ENCODE results near the gene PNMT.
"Not testable (repeated sequence)": the region's sequence is repeated elsewhere in the genome, so short reads cannot be mapped to it uniquely, and the experiment has no call there.

PNMT gene

GRCh38 chr17:39687101-39687545, 18.9 kb downstream of the PNMT start:
- in situ Hi-C loops (cut with MboI; ENCODE audit: low sequenced_read_pairs), result no loop called here

GRCh38 chr17:39687546-39688474, 19.6 kb downstream of the PNMT start, which contains the start of gene PGAP3:
PGAP3 (minus strand) TSS chr17:39688057; CDS start chr17:39688014, 43 bp downstream.
- in situ Hi-C loops (cut with MboI; ENCODE audit: low sequenced_read_pairs), result no loop called here

- in situ Hi-C loops (cut with MboI; ENCODE audit: low sequenced_read_pairs), result no loop called here
These were observed 20.2 kb downstream of the PNMT start for GRCh38 chr17:39688475-39688835.

DNA sequence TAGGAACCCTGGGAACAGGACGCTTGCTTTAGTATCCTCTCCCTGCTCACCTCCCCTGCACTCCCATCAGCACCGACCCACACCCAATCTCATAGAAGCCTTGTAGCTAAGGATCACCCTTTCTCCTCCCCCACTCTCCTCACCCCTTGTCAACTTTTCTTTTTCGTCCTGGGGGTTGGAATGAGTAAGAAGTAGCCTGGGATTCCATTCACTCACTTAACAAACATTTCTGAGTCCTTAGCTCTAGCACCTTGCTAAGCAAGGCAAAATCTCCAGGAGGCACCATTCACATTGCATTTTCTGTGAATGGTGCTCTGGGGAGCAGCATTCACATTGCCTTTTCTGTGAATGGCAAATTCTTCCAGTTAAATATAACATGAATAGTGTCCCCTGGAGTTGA, 20.7 kb downstream of the PNMT start:
- in situ Hi-C loops (cut with MboI; ENCODE audit: low sequenced_read_pairs), result no loop called here

DNA sequence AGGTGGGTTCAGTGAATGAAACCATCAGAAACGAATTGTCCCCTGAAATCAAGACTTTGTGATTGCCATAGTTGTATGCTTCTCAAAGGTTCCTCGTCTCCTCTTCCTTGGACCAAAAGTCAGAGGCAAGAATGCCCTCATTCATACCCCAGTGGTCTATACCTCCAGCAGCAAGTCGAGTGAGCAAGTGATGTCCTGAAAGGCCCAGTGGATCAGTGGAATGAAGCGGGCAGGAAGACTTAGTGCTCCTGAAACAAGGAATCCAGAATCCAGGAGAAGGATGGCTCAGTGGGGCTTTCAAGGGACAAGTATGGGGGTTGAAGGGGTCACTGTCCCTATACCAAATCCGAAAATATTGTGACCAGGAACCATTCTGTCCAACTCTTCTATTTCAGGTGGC, 26.3 kb downstream of the PNMT start:
- in situ Hi-C loops (cut with MboI; ENCODE audit: low sequenced_read_pairs), result no loop called here

GRCh38 chr17:39695089-39695474, 26.8 kb downstream of the PNMT start:
- in situ Hi-C loops (cut with MboI; ENCODE audit: low sequenced_read_pairs), result no loop called here

- in situ Hi-C loops (cut with MboI; ENCODE audit: low sequenced_read_pairs), result no loop called here
These were observed 28.5 kb downstream of the PNMT start for GRCh38 chr17:39696731-39697130.

DNA sequence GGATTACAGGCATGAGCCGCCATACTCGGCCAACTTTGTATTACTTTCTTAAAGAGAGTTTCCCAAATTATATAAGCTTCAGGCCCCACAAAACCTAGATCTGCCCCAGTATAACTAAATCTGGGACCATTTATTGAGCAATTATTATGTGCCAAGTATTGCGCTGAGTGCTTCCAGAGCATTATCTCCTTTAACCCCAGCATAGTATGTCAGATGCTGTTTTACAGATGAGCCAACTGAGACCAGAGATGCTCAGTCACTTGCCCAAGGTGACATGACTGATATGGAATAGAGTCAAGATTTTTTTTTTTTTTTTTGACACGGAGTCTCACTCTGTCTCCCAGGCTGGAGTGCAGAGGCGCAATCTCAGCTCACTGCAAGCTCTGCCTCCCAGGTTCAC, 29.7 kb downstream of the PNMT start:
- in situ Hi-C loops (cut with MboI; ENCODE audit: low sequenced_read_pairs), result no loop called here

- in situ Hi-C loops (cut with MboI; ENCODE audit: low sequenced_read_pairs), result not testable (repeated sequence)
These were observed 31.0 kb downstream of the PNMT start for GRCh38 chr17:39699157-39699817.

- in situ Hi-C loops (cut with MboI; ENCODE audit: low sequenced_read_pairs), result no loop called here
These were observed 31.5 kb downstream of the PNMT start, which contains the start of gene ERBB2 for GRCh38 chr17:39699818-39700147. ERBB2 (plus strand) TSS chr17:39700064; CDS start chr17:39700239, 175 bp downstream.

GRCh38 chr17:39700148-39700987, 32.1 kb downstream of the PNMT start:
- in situ Hi-C loops (cut with MboI; ENCODE audit: low sequenced_read_pairs), result no loop called here

DNA sequence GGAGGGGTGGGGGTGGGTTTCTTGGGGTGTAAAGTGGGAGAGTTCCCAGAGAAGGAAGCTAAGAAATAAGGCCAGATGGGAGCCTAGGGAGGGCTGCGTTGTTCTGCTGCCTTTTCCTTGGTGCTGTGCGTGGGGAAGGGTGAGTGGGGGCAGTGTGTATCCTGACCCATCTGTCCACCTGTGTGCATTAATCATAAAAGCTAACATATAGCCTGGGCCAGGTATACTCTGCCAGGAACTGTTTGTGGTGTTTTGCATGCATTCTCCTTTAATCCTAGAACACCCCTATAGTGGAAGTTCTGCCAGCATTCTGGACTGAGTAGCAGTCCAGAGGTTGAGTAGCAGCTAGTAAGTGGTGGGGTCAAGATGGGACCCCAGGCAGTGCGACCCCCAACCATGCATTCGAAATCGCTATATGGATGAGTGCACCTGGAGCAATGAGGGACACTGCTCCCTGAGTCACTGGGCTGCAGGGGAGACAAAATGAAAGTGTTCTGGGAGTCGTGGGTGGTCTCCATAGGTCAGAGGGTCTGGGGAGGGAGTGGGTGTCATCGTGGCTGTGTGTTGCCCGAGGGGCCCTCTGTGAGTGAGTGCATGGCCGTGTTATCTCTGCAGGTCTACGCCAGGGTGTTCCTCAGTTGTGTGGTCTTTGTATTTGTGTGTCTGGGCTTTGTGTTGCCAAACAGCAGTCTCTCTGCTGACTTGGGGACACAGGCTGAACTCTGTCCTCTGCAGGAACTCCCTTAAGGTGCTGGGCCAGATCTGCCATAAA, 32.9 kb downstream of the PNMT start:
- in situ Hi-C loops (cut with MboI; ENCODE audit: low sequenced_read_pairs), result no loop called here

GRCh38 chr17:39701784-39702422, 33.6 kb downstream of the PNMT start:
- in situ Hi-C loops (cut with MboI; ENCODE audit: low sequenced_read_pairs), result no loop called here

GRCh38 chr17:39702901-39703893, 34.9 kb downstream of the PNMT start:
- in situ Hi-C loops (cut with MboI; ENCODE audit: low sequenced_read_pairs), result no loop called here

DNA sequence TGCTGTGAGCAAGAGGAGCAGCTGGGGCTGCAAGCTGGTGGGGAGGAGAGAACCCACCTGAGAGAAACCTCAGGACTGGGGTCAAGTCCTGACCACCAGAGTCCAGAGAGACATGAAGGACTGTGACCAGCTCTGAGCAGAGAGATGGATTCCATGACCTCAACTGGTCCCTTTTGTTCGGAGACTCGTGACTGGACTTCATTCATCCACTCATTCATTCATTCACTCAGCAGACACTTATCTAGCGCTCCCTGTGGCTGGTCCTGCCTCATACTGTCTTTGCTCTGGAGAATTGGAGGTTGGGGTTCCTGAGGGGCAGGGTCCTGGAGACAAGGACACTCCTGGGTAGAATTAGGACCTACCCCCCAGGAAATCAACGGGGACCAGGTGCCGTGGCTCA, 35.7 kb downstream of the PNMT start:
- in situ Hi-C loops (cut with MboI; ENCODE audit: low sequenced_read_pairs), result no loop called here

DNA sequence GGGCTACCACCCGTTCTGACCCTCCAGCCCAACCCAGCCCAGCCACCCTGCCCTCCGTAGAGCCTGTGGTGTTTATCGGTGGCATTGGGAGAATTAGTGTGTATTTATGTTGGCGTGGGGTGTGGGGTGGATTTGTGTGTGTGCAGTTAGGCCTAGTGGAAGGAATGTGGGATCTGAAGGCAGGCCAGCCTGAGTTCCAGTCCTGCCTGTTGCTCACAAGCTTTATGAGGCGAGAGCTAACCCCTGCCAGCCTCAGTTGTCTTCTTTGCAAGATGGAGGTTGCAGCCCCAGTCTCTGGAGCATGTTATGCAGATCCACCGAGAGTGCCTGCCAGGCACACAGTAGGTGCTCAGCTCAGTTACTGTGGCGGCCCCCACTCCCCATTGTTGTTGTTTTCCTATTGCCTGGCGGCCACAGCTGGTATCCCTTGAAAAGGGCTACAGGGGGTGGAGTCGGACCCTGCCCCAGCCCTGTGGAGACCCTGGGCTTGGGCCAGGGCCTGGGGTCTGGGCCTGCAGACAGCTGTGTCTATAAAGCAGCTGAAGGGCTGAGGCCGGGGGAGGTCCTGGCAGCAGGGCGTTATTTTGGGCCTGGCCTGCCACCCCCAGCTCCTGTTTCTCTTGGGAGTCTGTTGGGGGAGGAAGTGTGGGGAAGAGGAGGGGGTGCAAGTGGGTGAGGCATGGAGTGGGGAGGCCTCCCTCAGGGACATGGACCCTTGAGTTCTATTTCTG, 36.7 kb downstream of the PNMT start:
- in situ Hi-C loops (cut with MboI; ENCODE audit: low sequenced_read_pairs), result no loop called here

GRCh38 chr17:39705786-39706348, 37.6 kb downstream of the PNMT start:
- in situ Hi-C loops (cut with MboI; ENCODE audit: low sequenced_read_pairs), result no loop called here

GRCh38 chr17:39706383-39706782, 38.1 kb downstream of the PNMT start:
- in situ Hi-C loops (cut with MboI; ENCODE audit: low sequenced_read_pairs), result no loop called here

Data from hTERT RPE-1 (cell line).